Limb (tissue), 2 donors: ENCODE results near the gene ZNF136.

ENCODE experiments used
- DNase-seq, 2 donors: peaks; one replicate each; pipeline ENCODE4 v3.0.0-alpha.2; 2016; ENCODE audit errors: extremely low spot score in 2 of 2

The ZNF136 gene

DNA sequence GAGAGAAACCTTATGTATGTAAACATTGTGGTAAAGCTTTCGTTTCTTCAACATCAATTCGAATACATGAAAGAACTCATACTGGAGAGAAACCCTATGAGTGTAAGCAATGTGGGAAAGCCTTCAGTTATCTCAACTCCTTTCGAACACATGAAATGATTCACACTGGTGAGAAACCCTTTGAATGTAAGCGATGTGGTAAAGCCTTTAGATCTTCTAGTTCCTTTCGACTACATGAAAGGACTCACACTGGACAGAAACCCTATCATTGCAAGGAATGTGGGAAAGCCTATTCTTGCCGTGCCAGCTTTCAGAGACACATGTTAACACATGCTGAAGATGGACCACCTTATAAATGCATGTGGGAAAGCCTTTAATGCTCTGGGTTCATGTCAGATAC is 24.7 kb downstream of the ZNF136 start:
- DNase-seq = no peak

- DNase-seq = peak; percentile 88 to 94
Observed at GRCh38 chr19:12194827-12195731, 32.2 kb downstream of the ZNF136 start.

GRCh38 chr19:12198136-12198535 is 35.2 kb downstream of the ZNF136 start:
- no peak for DNase-seq

- no peak for DNase-seq
Observed at GRCh38 chr19:12199757-12200419, 37.0 kb downstream of the ZNF136 start.

- DNase-seq = no peak
Observed at GRCh38 chr19:12202250-12202649, 39.4 kb downstream of the ZNF136 start.

DNA sequence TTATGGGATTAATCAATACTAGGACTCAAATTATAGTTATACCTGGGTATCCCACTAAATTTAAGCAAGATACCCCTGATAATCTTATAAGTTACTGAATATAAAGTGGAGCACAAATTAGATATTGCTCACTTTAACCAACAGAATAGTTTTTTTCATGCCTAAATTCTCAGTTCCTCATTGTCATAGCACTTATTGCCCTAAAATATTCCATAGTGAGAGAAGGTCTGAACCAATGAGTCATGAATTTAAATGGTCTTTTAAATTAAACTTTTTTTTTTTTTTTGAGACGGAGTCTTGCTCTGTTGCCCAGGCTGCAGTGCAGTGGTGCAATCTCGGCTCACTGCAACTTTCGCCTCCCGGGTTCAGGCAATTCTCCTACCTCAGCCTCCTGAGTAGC is 42.4 kb downstream of the ZNF136 start:
- no peak for DNase-seq

- no peak for DNase-seq
Observed at GRCh38 chr19:12208221-12208620, 45.3 kb downstream of the ZNF136 start.

GRCh38 chr19:12217332-12217731 is 54.4 kb downstream of the ZNF136 start:
- DNase-seq = no peak

GRCh38 chr19:12222980-12223630 is 60.2 kb downstream of the ZNF136 start:
- no peak for DNase-seq

DNA sequence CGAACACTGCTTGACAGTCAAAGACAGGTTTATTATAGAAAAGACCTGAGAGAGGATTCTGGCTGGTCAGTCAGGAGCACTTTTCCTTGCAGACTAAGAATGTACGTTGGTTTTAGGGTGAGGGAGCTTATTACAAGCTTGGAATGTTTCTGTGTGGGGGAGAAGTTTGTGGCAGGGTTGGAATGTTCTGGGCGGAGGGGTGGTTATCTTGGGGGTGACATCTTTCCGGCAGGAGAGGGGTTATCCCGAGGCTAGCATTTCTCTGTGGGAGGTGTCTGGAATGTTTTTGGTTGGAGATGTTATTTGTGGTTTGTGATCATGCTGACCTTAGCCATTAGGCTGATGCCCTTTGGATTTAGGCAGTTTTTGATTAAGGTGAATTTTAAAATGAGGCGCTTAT is 61.8 kb downstream of the ZNF136 start:
- DNase-seq = no peak

DNA sequence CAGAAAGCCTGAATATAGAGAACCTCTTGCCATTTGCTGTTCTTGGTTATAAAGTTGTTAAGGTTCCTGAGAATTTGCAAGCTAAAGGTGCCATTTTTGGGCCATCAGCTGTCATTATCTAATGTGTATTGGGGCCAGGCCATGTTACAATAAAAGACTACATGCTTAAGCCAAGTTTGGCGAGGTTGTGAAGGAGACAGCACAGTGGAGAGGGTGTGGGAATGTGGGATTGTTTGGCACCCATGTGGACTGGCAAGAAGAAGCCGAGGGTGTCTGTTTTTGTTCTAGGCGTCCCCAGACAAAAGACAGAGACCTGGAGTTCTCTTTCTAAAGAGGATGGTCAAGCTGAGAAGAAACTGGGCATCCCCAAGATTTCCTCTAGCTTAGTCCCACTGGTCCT is 67.1 kb downstream of the ZNF136 start:
- no peak for DNase-seq

- no peak for DNase-seq
Observed at GRCh38 chr19:12230751-12231733, 68.1 kb downstream of the ZNF136 start.

GRCh38 chr19:12232961-12233360 is 70.1 kb downstream of the ZNF136 start:
- peak in 1 of 2 donors; percentile 1 for DNase-seq

DNA sequence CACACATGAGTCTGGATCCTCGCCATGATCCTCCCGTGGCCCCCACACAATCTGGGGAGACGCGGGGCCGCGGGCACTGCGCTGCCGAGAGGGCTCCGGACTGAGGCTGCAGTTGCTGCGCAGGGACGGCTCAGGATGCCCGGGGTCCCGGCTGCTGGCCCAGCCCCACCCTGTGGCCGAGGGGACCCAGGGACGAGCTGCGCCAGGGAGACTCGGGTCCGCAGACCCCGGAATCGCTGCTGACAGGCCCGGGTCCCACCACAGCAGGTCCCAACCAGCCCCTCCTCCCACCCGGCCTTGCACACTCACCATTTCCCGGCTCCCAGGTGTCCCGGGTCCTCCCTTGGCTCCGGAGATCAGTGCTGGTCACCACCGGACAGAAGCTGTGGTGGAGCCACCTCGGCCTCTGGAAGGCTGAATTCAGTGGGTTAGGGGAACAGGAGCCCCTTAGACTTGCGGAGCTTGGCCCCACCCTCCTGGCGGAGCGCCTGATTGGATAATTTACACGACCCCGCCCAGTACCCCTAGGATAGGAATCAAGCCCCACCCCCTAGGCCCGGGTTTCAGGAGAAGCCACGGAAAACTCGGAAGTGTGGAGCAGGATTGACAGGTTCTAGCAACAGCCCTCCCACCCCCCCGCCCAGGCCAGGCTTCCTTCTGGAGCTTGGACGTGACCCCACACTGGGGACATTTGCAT is 74.4 kb downstream of the ZNF136 start:
- DNase-seq = no peak
